Heart left ventricle (tissue), 13 donors: ENCODE data around the gene SLC38A11.

Experiments used
- POLR2A ChIP-seq, 2 donors: fragments of 450-650 bp; IDR thresholded peaks; one replicate each; pipeline ENCODE4 v1.6.1; 2017; ENCODE audit warnings: antibody characterized with exemption in 2 of 2, mild to moderate bottlenecking in 2 of 2, moderate library complexity in 2 of 2
- TF ChIP-seq, protein P1 (sequence below), 12 donors: fragments of 200-600 bp; sonication (generic) in 4 of 12; IDR thresholded peaks; one replicate each; pipeline versions ENCODE4 v1.5.0 to v1.8.0; 2018 to 2022; ENCODE audit warnings: antibody characterized with exemption in 12 of 12, mild to moderate bottlenecking in 5 of 12
- donor health status: ischemic (EF 13 %, LVEDD 7.1; RV severe dilation, severe dysfunction).
- donor health status: DM: no; HTN: yes; CAD: no.
- donor health status: DM: no; HTN: no; CAD: no.
- donor health status: ischemic (EF 25% LVEDD 6.9; RV normal size, moderate dysfunction).
- donor health status: ischemic (EF 25% LVEDD 5.7; RV mildly dilated, moderate dysfunction).
- donor health status: ischemic (EF 35%, LVEDD 5.7; RV mildly dilated, moderate dysfunction).
- donor health status: nonischemic (EF 11% LVEDD 7.7; RV severe dilation, severe dysfunction).
- donor health status: DM: yes; HTN: yes; CAD: no.
- donor health status: PGD.
- donor health status: ischemic (EF 29% LVEDD 5.4; RV normal size, mild dysfunction).
- donor health status: nonischemic (EF 23%, LVEDD 6.1; RV moderate dilation, normal function).

GRCh38 chr2:164954954-164955701 lies at the start of gene SLC38A11:
- TF ChIP-seq, protein P1, sequence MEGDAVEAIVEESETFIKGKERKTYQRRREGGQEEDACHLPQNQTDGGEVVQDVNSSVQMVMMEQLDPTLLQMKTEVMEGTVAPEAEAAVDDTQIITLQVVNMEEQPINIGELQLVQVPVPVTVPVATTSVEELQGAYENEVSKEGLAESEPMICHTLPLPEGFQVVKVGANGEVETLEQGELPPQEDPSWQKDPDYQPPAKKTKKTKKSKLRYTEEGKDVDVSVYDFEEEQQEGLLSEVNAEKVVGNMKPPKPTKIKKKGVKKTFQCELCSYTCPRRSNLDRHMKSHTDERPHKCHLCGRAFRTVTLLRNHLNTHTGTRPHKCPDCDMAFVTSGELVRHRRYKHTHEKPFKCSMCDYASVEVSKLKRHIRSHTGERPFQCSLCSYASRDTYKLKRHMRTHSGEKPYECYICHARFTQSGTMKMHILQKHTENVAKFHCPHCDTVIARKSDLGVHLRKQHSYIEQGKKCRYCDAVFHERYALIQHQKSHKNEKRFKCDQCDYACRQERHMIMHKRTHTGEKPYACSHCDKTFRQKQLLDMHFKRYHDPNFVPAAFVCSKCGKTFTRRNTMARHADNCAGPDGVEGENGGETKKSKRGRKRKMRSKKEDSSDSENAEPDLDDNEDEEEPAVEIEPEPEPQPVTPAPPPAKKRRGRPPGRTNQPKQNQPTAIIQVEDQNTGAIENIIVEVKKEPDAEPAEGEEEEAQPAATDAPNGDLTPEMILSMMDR (IDR thresholded peaks at IDR 0.05), result peak in 3 of 12 donors; percentile 8 to 20 (median 14)
- no peak for TF ChIP-seq POLR2A (IDR thresholded peaks at IDR 0.05)
